GM10248 (cell line): ENCODE measurements around the gene PLIN3.

ENCODE experiments used
- CTCF ChIA-PET: fragments of 300-600 bp; sonication (Branson Sonifier 250); formaldehyde crosslinking; extraction: SDS; loops from one replicate; lab custom pipeline; 2021; ENCODE audit warnings: antibody characterized with exemption; lab: Yijun Ruan, JAX
- POLR2A ChIA-PET: fragments of 350-650 bp; sonication (Branson Sonifier 250); formaldehyde crosslinking; extraction: SDS; loops from one replicate; lab custom pipeline; 2020; ENCODE audit warnings: antibody characterized with exemption; lab: Yijun Ruan, JAX
- DNase-seq: peaks from one replicate; pipeline ENCODE4 v3.0.0; 2012; ENCODE audit errors: extremely low spot score
- CTCF ChIP-seq: IDR thresholded peaks from 2 replicates; pipeline ENCODE4 v1.5.1; 2012; ENCODE audit warnings: mild to moderate bottlenecking, low read depth; ENCODE audit errors: extremely low read depth, missing control alignments, control extremely low read depth

Gene PLIN3

GRCh38 chr19:4911786-4912672 lies 44.6 kb upstream of the PLIN3 start:
- ChIA-PET POLR2A (interaction anchor here (0.6 to 1.0 kb wide), 3 partner anchors 44 to 57 kb away, joined by 3 to 4 read pairs (median 3); partner anchors contain the start of genes KDM4B and PLIN3), CTCF (interaction anchor here (0.7 to 9.6 kb wide), 41 partner anchors 9 to 441 kb away, joined by 3 to 172 read pairs (median 4); partner anchors contain the start of genes ARRDC5, PLIN3 and TICAM1)
- peak; percentile 65 for DNase-seq
- TF ChIP-seq CTCF, result peak; percentile 64

GRCh38 chr19:4911314-4911713 lies 43.8 kb upstream of the PLIN3 start:
- no peak for TF ChIP-seq CTCF
- DNase-seq, result no peak
- POLR2A ChIA-PET, result interaction anchor here (0.7 to 1.0 kb wide), 3 partner anchors 31 to 171 kb away, joined by 3 to 6 read pairs (median 3); partner anchors contain the start of gene KDM4B
- CTCF ChIA-PET, result interaction anchor here (0.7 to 9.6 kb wide), 30 partner anchors 8 to 440 kb away, joined by 3 to 172 read pairs (median 4); partner anchors contain the start of genes ARRDC5, PLIN3 and TICAM1

GRCh38 chr19:4910594-4911281 lies 43.3 kb upstream of the PLIN3 start:
- no peak for TF ChIP-seq CTCF
- ChIA-PET CTCF (interaction anchor here (0.7 to 9.6 kb wide), 18 partner anchors 8 to 439 kb away, joined by 3 to 172 read pairs (median 4); partner anchors contain the start of genes ARRDC5, PLIN3 and TICAM1), POLR2A (interaction anchor here (0.7 to 1.0 kb wide), 3 partner anchors 31 to 171 kb away, joined by 3 to 6 read pairs (median 3); partner anchors contain the start of gene KDM4B)
- DNase-seq, result no peak

- TF ChIP-seq CTCF, result no peak
- CTCF ChIA-PET, result interaction anchor here (1.3 to 9.6 kb wide), 6 partner anchors 17 to 412 kb away, joined by 3 to 172 read pairs (median 12); partner anchors contain the start of gene PLIN3
- POLR2A ChIA-PET, result no interaction called here
- peak; percentile 98 for DNase-seq
Measured at GRCh38 chr19:4909897-4910593, 42.6 kb upstream of the PLIN3 start.

GRCh38 chr19:4909156-4909896 lies 41.9 kb upstream of the PLIN3 start, which contains the start of gene UHRF1:
UHRF1 (plus strand) TSS chr19:4909501; CDS start chr19:4910886, 1,385 bp downstream.
- CTCF ChIA-PET, result no interaction called here
- peak; percentile 81 for DNase-seq
- POLR2A ChIA-PET, result no interaction called here
- no peak for TF ChIP-seq CTCF
